SK-N-SH (cell line): ENCODE measurements around the gene ARF1. TPM values are rescaled to one million over a fixed set of nuclear protein-coding genes. Genes with fewer than 3 reads are reported as not detected.

Source experiments
- CTCF ChIA-PET: fragments of 300-600, 350-600 bp; formaldehyde crosslinking; extraction: SDS; loops from one replicate; lab custom pipeline; 2021; lab: Yijun Ruan, JAX
- POLR2A ChIA-PET: fragments of 350-600 bp; sonication (Branson Sonifier 250); formaldehyde crosslinking; extraction: SDS; loops from one replicate; lab custom pipeline; 2020; ENCODE audit warnings: antibody characterized with exemption, inconsistent platforms; lab: Yijun Ruan, JAX
- DNase-seq: peaks from one replicate; pipeline ENCODE4 v3.0.0; 2012
- H2AFZ ChIP-seq: fragments of 200-600 bp; sonication (generic); 2 replicates; pipeline ENCODE4 v1.8.1; 2016; ENCODE audit warnings: antibody characterized with exemption, mild to moderate bottlenecking, low read depth
- H3F3A ChIP-seq: fragments of 200-600 bp; sonication (generic); replicated peaks from 2 replicates; pipeline ENCODE3; 2016; ENCODE audit warnings: antibody characterized with exemption, mild to moderate bottlenecking; ENCODE audit not compliant: insufficient read depth
- H3K27ac ChIP-seq, 2 experiments: fragments of 200-500 bp in 1 of 2; fragments of 200-600 bp in 1 of 2; sonication (Bioruptor generic) in 1 of 2; sonication (generic), shearing (Covaris generic) in 1 of 2; 2 replicates each; pipeline versions ENCODE4 v1.5.1 to v1.6.1; 2014 to 2016; ENCODE audit warnings: low read depth in 2 of 2, inconsistent platforms in 1 of 2, low read length in 1 of 2, mild to moderate bottlenecking in 1 of 2, mixed read lengths in 1 of 2
- H3K27me3 ChIP-seq: fragments of 200-600 bp; sonication (generic), shearing (Covaris generic); 2 replicates; pipeline ENCODE4 v1.6.1; 2016; ENCODE audit warnings: mixed run types; ENCODE audit not compliant: insufficient read depth
- H3K36me3 ChIP-seq, 2 experiments: fragments of 200-500 bp in 1 of 2; fragments of 200-600 bp in 1 of 2; sonication (Bioruptor generic) in 1 of 2; sonication (generic) in 1 of 2; replicated peaks in 1 of 2; 2 replicates each; pipeline versions ENCODE3 to v1.5.1; 2014 to 2016; ENCODE audit warnings: low read length in 1 of 2, mild to moderate bottlenecking in 1 of 2; ENCODE audit not compliant: insufficient read depth in 2 of 2, control insufficient read depth in 1 of 2
- H3K4me1 ChIP-seq, 2 experiments: fragments of 200-500 bp in 1 of 2; fragments of 200-600 bp in 1 of 2; sonication (Bioruptor generic) in 1 of 2; sonication (generic), shearing (Covaris generic) in 1 of 2; 2 replicates each; pipeline versions ENCODE4 v1.5.1 to v1.6.1; 2014 to 2016; ENCODE audit warnings: low read depth in 1 of 2, low read length in 1 of 2, mixed run types in 1 of 2; ENCODE audit not compliant: insufficient read depth in 2 of 2, control insufficient read depth in 1 of 2
- H3K4me2 ChIP-seq: fragments of 200-600 bp; sonication (generic), shearing (Covaris generic); 2 replicates; pipeline ENCODE4 v1.6.1; 2017; ENCODE audit warnings: mixed run types
- H3K4me3 ChIP-seq, 2 experiments: fragments of 200-500 bp in 1 of 2; fragments of 200-600 bp in 1 of 2; sonication (Bioruptor generic) in 1 of 2; sonication (generic), shearing (Covaris generic) in 1 of 2; 2 replicates each; pipeline versions ENCODE4 v1.5.1 to v1.8.1; 2014 to 2016; ENCODE audit warnings: low read depth in 2 of 2, inconsistent platforms in 1 of 2, low read length in 1 of 2, mild to moderate bottlenecking in 1 of 2, mixed read lengths in 1 of 2, moderate library complexity in 1 of 2
- H3K79me2 ChIP-seq: fragments of 200-600 bp; sonication (generic); 2 replicates; pipeline ENCODE4 v1.8.1; 2017; ENCODE audit warnings: mild to moderate bottlenecking; ENCODE audit not compliant: insufficient read depth
- H3K9ac ChIP-seq: fragments of 200-600 bp; sonication (generic); 2 replicates; pipeline ENCODE4 v1.6.1; 2017; ENCODE audit warnings: mixed run types
- H3K9me2 ChIP-seq: fragments of 200-600 bp; sonication (generic); 2 replicates; pipeline ENCODE4 v1.6.1; 2017; ENCODE audit warnings: mixed run types
- H3K9me3 ChIP-seq: fragments of 200-600 bp; sonication (generic); 2 replicates; pipeline ENCODE4 v1.6.1; 2017; ENCODE audit warnings: mixed run types, mild to moderate bottlenecking, moderate library complexity
- H4K20me1 ChIP-seq: fragments of 200-600 bp; sonication (generic); 2 replicates; pipeline ENCODE4 v1.6.1; 2017; ENCODE audit warnings: mild to moderate bottlenecking, mixed run types; ENCODE audit not compliant: insufficient read depth
- CHD2 ChIP-seq: fragments of 150-350 bp; IDR thresholded peaks from 2 replicates; pipeline ENCODE4 v1.6.1; 2018; ENCODE audit warnings: low read length; ENCODE audit not compliant: partially characterized antibody
- ELF1 ChIP-seq: IDR thresholded peaks from 2 replicates; pipeline ENCODE4 v1.4.0; 2012
- EP300 ChIP-seq, 2 experiments: IDR thresholded peaks; 2 replicates each; pipeline versions ENCODE4 v1.4.0 to v1.6.1; 2012; ENCODE audit warnings: borderline replicate concordance in 1 of 2, low read depth in 1 of 2, low read length in 1 of 2
- EZH2phosphoT487 ChIP-seq: fragments of 200-600 bp; sonication (generic); IDR thresholded peaks from 2 replicates; pipeline ENCODE4 v1.6.1; 2017; ENCODE audit warnings: low read depth, mixed run types, mild to moderate bottlenecking, antibody characterized with exemption, moderate library complexity, borderline replicate concordance
- FOXJ3 ChIP-seq: sonication (generic); formaldehyde crosslinking; IDR thresholded peaks from 2 replicates; pipeline ENCODE4 v1.5.1; 2020; ENCODE audit warnings: mild to moderate bottlenecking, missing genetic modification reagents
- FOXM1 ChIP-seq: IDR thresholded peaks from 2 replicates; pipeline ENCODE4 v1.4.0; 2012; ENCODE audit warnings: low read depth, mild to moderate bottlenecking
- GABPA ChIP-seq: IDR thresholded peaks from 2 replicates; pipeline ENCODE4 v1.4.0; 2012; ENCODE audit warnings: low read depth, mild to moderate bottlenecking
- GATA2 ChIP-seq: sonication (generic); formaldehyde crosslinking; IDR thresholded peaks from 2 replicates; pipeline ENCODE4 v1.5.0; 2020; ENCODE audit warnings: mild to moderate bottlenecking, missing genetic modification reagents
- MXI1 ChIP-seq: IDR thresholded peaks from 2 replicates; pipeline ENCODE4 v1.6.1; 2012; ENCODE audit warnings: mild to moderate bottlenecking, low read depth, low read length, improper control_type of control experiment
- NFIC ChIP-seq: IDR thresholded peaks from 2 replicates; pipeline ENCODE4 v1.4.0; 2012; ENCODE audit warnings: borderline replicate concordance
- NRF1 ChIP-seq: IDR thresholded peaks from 2 replicates; pipeline ENCODE4 v1.6.1; 2012; ENCODE audit warnings: low read depth, mild to moderate bottlenecking, low read length
- POLR2AphosphoS5 ChIP-seq: IDR thresholded peaks from 2 replicates; pipeline ENCODE4 v1.6.1; 2012; ENCODE audit warnings: low read depth, low read length
- RAD21 ChIP-seq: IDR thresholded peaks from 2 replicates; pipeline ENCODE4 v1.6.1; 2012; ENCODE audit warnings: mild to moderate bottlenecking, low read length
- RCOR1 ChIP-seq: fragments of 150-350 bp; IDR thresholded peaks from 2 replicates; pipeline ENCODE4 v1.6.1; 2017; ENCODE audit warnings: antibody characterized with exemption, low read length
- RXRA ChIP-seq: IDR thresholded peaks from 2 replicates; pipeline ENCODE4 v1.4.0; 2012; ENCODE audit warnings: low read depth, mild to moderate bottlenecking, borderline replicate concordance
- SIN3A ChIP-seq: IDR thresholded peaks from 2 replicates; pipeline ENCODE4 v1.6.1; 2012; ENCODE audit warnings: low read depth, mild to moderate bottlenecking, low read length, moderate library complexity, borderline replicate concordance
- SMC3 ChIP-seq: IDR thresholded peaks from 2 replicates; pipeline ENCODE4 v1.6.1; 2012; ENCODE audit warnings: low read depth, low read length, improper control_type of control experiment
- TAF1 ChIP-seq: IDR thresholded peaks from 2 replicates; pipeline ENCODE4 v1.6.1; 2012; ENCODE audit warnings: low read depth, mild to moderate bottlenecking, low read length, moderate library complexity, borderline replicate concordance
- YY1 ChIP-seq: IDR thresholded peaks from 2 replicates; pipeline ENCODE4 v1.4.0; 2012; ENCODE audit warnings: low read depth, mild to moderate bottlenecking
- WGBS: methylation state at CpG from one replicate; pipeline ENCODE4 v1.1.6; 2017; ENCODE audit warnings: low lambda C conversion rate; 5-methylcytosine and 5-hydroxymethylcytosine counted together
- polyA plus RNA-seq, 3 experiments: library from polyadenylated mRNA; depleted of rRNA; stranded (reverse); fragments of >200 nt; gene quantifications; 2 replicates each; pipeline ENCODE4 v1.2.3, GENCODE V29; 2012
- TF ChIP-seq, protein P1 (sequence below): IDR thresholded peaks from 2 replicates; pipeline ENCODE4 v1.4.0; 2012; ENCODE audit warnings: low read depth
- TF ChIP-seq, protein P2 (sequence below): IDR thresholded peaks from 2 replicates; pipeline ENCODE4 v1.4.0; 2012; ENCODE audit warnings: low read depth, borderline replicate concordance
- TF ChIP-seq, protein P3 (sequence below): fragments of 200-600 bp; sonication (generic); IDR thresholded peaks from 2 replicates; pipeline ENCODE4 v1.6.1; 2017; ENCODE audit warnings: antibody characterized with exemption, mild to moderate bottlenecking, moderate library complexity
- TF ChIP-seq, protein P4 (sequence below): IDR thresholded peaks from 2 replicates; pipeline ENCODE4; 2012
- TF ChIP-seq, protein P5 (sequence below): fragments of 150-350 bp; IDR thresholded peaks from 2 replicates; pipeline ENCODE4 v1.6.1; 2016; ENCODE audit warnings: mild to moderate bottlenecking, low read depth, low read length
- TF ChIP-seq, protein P6 (sequence below): fragments of 150-350 bp; IDR thresholded peaks from 2 replicates; pipeline ENCODE4 v1.6.1; 2017; ENCODE audit warnings: antibody characterized with exemption, low read length, low read depth, borderline replicate concordance

Gene ARF1
- polyA plus RNA-seq, 1 of the 3 experiments (the other 2 are of a cell fraction): 713 TPM

DNA sequence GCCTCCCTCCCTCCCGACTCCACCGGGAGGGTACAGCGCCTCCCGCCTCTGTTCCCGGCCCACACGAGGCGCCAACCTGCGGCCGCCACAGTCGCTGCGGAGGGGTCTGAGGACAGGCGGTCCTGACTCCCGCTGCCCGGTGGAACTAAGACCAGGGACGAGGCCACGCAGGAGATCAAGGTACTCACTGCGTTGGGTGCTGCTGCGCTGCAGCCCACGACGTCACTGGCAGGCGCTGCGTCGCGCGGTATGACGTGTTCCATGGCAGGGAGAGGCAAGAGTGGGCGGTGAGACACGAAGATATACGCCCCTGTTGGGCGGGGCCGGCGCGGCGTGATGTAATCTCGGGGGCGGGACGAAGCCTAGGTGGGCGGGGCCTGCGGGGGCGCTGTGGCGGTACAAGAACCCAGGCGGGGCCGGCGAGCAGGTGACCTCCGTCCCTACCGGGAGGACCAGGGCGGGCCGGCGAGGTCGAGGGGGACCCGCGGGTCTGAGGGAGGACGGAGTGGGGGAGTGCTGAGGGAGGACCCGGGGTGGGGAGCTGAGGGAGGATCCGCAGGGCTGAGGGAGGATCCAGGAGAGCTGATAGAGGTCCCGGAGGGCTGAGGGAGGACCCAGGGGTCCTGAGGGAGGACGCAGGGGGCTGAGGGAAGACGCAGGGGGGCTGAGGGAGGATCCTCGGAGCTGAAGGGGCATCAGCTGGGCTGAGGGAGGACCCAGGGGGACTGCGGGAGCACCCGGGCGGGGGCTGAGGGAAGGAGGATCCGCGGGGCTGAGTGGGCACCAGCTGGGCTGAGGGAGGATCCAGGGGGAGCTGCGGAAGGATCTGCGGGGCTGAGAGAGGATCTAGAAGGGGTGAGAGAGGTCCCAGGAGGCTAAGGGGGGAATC, 26.8 kb downstream of the ARF1 start, which contains the start of gene MRPL55:
MRPL55 (minus strand) TSS at position 227 of the 889 bp plus-strand sequence. CDS start 1,039 bp downstream, outside the sequence.
- Histone ChIP-seq H3K9me2 (no peaks in the 10 kb centered on the region), H3K4me1 (peaks cover 4 to 27% of the 10 kb centered on the region in 2 experiments; a peak in 3 of 4 replicates), H3K27ac (peak within 1 kb of the TSS; percentile 49 to 79; a peak in 3 of 4 replicates), H3K4me2 (peak within 1 kb of the TSS; percentile 89), H3K27me3 (no peaks in the 10 kb centered on the region), H3K4me3 (peak within 1 kb of the TSS; percentile 100), H3F3A (no peaks in the 10 kb centered on the region), H3K9ac (peak within 1 kb of the TSS; percentile 93), H3K9me3 (no peaks in the 10 kb centered on the region), H2AFZ (peak within 1 kb of the TSS; percentile 91), H3K36me3 (peaks cover 6 to 23% of the 10 kb centered on the region in 2 experiments), H4K20me1 (no peaks in the 10 kb centered on the region), H3K79me2 (peaks cover 18% of the 10 kb centered on the region; the same call in 1 of the 2 replicates)
- DNase-seq: peak; percentile 96
- POLR2A ChIA-PET: interaction anchor here (0.6 to 1.4 kb wide), 2 partner anchors 42 to 298 kb away, joined by 3 to 8 read pairs; partner anchors contain the start of gene TRIM11
- WGBS: 2% methylated on average over 49 of the region's 66 CpGs
- CTCF ChIA-PET: interaction anchor here (0.7 to 5.6 kb wide), 5 partner anchors 21 to 70 kb away, joined by 3 to 31 read pairs (median 4); no protein-coding TSS in a partner anchor
- TF ChIP-seq MXI1 (peak; percentile 84; the same call in 1 of the 2 replicates), RAD21 (no peak), ELF1 (no peak), RXRA (no peak), EP300 (IDR thresholded peaks at IDR 0.05; ENCODE audit: borderline replicate concordance in 1 of 2, low read depth in 1 of 2, low read length in 1 of 2) (no peak), POLR2AphosphoS5 (peak; percentile 91), CHD2 (peak; percentile 71), EZH2phosphoT487 (no peak), FOXJ3 (CRISPR knock-in tag) (0 out of 2 replicates have a peak, but pooled peaks have one; percentile 31), NRF1 (peak; percentile 30; the same call in 1 of the 2 replicates), FOXM1 (no peak), NFIC (no peak), SMC3 (no peak), GATA2 (CRISPR knock-in tag) (no peak), RCOR1 (no peak), GABPA (no peak), YY1 (no peak; the same call in 1 of the 2 replicates), SIN3A (no peak), TAF1 (peak; percentile 72)
- TF ChIP-seq, protein P1, sequence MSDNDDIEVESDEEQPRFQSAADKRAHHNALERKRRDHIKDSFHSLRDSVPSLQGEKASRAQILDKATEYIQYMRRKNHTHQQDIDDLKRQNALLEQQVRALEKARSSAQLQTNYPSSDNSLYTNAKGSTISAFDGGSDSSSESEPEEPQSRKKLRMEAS: peak; percentile 78; the same call in 1 of the 2 replicates
- TF ChIP-seq, protein P2, sequence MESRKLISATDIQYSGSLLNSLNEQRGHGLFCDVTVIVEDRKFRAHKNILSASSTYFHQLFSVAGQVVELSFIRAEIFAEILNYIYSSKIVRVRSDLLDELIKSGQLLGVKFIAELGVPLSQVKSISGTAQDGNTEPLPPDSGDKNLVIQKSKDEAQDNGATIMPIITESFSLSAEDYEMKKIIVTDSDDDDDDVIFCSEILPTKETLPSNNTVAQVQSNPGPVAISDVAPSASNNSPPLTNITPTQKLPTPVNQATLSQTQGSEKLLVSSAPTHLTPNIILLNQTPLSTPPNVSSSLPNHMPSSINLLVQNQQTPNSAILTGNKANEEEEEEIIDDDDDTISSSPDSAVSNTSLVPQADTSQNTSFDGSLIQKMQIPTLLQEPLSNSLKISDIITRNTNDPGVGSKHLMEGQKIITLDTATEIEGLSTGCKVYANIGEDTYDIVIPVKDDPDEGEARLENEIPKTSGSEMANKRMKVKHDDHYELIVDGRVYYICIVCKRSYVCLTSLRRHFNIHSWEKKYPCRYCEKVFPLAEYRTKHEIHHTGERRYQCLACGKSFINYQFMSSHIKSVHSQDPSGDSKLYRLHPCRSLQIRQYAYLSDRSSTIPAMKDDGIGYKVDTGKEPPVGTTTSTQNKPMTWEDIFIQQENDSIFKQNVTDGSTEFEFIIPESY: no peak
- TF ChIP-seq, protein P3, sequence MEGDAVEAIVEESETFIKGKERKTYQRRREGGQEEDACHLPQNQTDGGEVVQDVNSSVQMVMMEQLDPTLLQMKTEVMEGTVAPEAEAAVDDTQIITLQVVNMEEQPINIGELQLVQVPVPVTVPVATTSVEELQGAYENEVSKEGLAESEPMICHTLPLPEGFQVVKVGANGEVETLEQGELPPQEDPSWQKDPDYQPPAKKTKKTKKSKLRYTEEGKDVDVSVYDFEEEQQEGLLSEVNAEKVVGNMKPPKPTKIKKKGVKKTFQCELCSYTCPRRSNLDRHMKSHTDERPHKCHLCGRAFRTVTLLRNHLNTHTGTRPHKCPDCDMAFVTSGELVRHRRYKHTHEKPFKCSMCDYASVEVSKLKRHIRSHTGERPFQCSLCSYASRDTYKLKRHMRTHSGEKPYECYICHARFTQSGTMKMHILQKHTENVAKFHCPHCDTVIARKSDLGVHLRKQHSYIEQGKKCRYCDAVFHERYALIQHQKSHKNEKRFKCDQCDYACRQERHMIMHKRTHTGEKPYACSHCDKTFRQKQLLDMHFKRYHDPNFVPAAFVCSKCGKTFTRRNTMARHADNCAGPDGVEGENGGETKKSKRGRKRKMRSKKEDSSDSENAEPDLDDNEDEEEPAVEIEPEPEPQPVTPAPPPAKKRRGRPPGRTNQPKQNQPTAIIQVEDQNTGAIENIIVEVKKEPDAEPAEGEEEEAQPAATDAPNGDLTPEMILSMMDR: peak; percentile 27; the same call in 1 of the 2 replicates
- TF ChIP-seq, protein P4, sequence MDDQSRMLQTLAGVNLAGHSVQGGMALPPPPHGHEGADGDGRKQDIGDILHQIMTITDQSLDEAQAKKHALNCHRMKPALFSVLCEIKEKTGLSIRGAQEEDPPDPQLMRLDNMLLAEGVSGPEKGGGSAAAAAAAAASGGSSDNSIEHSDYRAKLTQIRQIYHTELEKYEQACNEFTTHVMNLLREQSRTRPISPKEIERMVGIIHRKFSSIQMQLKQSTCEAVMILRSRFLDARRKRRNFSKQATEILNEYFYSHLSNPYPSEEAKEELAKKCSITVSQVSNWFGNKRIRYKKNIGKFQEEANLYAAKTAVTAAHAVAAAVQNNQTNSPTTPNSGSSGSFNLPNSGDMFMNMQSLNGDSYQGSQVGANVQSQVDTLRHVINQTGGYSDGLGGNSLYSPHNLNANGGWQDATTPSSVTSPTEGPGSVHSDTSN: peak; percentile 29; the same call in 1 of the 2 replicates
- TF ChIP-seq, protein P5, sequence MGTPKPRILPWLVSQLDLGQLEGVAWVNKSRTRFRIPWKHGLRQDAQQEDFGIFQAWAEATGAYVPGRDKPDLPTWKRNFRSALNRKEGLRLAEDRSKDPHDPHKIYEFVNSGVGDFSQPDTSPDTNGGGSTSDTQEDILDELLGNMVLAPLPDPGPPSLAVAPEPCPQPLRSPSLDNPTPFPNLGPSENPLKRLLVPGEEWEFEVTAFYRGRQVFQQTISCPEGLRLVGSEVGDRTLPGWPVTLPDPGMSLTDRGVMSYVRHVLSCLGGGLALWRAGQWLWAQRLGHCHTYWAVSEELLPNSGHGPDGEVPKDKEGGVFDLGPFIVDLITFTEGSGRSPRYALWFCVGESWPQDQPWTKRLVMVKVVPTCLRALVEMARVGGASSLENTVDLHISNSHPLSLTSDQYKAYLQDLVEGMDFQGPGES: no peak
- TF ChIP-seq, protein P6, sequence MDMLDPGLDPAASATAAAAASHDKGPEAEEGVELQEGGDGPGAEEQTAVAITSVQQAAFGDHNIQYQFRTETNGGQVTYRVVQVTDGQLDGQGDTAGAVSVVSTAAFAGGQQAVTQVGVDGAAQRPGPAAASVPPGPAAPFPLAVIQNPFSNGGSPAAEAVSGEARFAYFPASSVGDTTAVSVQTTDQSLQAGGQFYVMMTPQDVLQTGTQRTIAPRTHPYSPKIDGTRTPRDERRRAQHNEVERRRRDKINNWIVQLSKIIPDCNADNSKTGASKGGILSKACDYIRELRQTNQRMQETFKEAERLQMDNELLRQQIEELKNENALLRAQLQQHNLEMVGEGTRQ: no peak
